ENCODE measurements around the gene AFAP1. TPM values are rescaled to one million over a fixed set of nuclear protein-coding genes. Genes with fewer than 3 reads are reported as not detected.

AFAP1 gene
- total RNA-seq, 2 experiments from 2014 or later = 13.6 to 13.8 TPM

- DNase-seq = no peak
- Mint-ChIP-seq H3K4me3 (no peak overlapping the region), H3K27ac (no peak overlapping the region), H3K4me1 (peaks cover 19% of the 10 kb centered on the region), H3K36me3 (peaks cover 3% of the 10 kb centered on the region), H3K9me3 (no peaks in the 10 kb centered on the region), H3K27me3 (peaks cover 7% of the 10 kb centered on the region)
Measured at GRCh38 chr4:7902101-7902553, 37.5 kb downstream of the AFAP1 start.

GRCh38 chr4:7901311-7901885 lies 38.3 kb downstream of the AFAP1 start:
- Mint-ChIP-seq H3K36me3 (peaks cover 3% of the 10 kb centered on the region), H3K27me3 (peaks cover 7% of the 10 kb centered on the region), H3K4me1 (peaks cover 15% of the 10 kb centered on the region), H3K4me3 (no peak overlapping the region), H3K27ac (no peak overlapping the region), H3K9me3 (no peaks in the 10 kb centered on the region)
- no peak for DNase-seq

GRCh38 chr4:7900334-7900909 lies 39.2 kb downstream of the AFAP1 start:
- Mint-ChIP-seq H3K9me3 (no peaks in the 10 kb centered on the region), H3K36me3 (peaks cover 3% of the 10 kb centered on the region), H3K4me3 (no peak overlapping the region), H3K4me1 (peaks cover 14% of the 10 kb centered on the region), H3K27ac (no peak overlapping the region), H3K27me3 (peaks cover 7% of the 10 kb centered on the region)
- DNase-seq = no peak

GRCh38 chr4:7899184-7899869 lies 40.3 kb downstream of the AFAP1 start:
- H3K9me3 Mint-ChIP-seq = no peaks in the 10 kb centered on the region
- peaks cover 6% of the 10 kb centered on the region for H3K36me3 Mint-ChIP-seq
- no peak overlapping the region for H3K27ac Mint-ChIP-seq
- DNase-seq = no peak
- peaks cover 2% of the 10 kb centered on the region for H3K27me3 Mint-ChIP-seq
- peaks cover 16% of the 10 kb centered on the region for H3K4me1 Mint-ChIP-seq
- no peak overlapping the region for H3K4me3 Mint-ChIP-seq

- no peaks in the 10 kb centered on the region for H3K27me3 Mint-ChIP-seq
- no peak overlapping the region for H3K27ac Mint-ChIP-seq
- H3K36me3 Mint-ChIP-seq = peaks cover 6% of the 10 kb centered on the region
- no peaks in the 10 kb centered on the region for H3K9me3 Mint-ChIP-seq
- no peak overlapping the region for H3K4me3 Mint-ChIP-seq
- no peak for DNase-seq
- H3K4me1 Mint-ChIP-seq = peaks cover 15% of the 10 kb centered on the region
Measured at GRCh38 chr4:7898385-7898784, 41.3 kb downstream of the AFAP1 start.

- peaks cover 11% of the 10 kb centered on the region for H3K4me1 Mint-ChIP-seq
- H3K4me3 Mint-ChIP-seq = no peak overlapping the region
- DNase-seq = no peak
- peaks cover 6% of the 10 kb centered on the region for H3K36me3 Mint-ChIP-seq
- no peaks in the 10 kb centered on the region for H3K9me3 Mint-ChIP-seq
- H3K27me3 Mint-ChIP-seq = no peaks in the 10 kb centered on the region
- H3K27ac Mint-ChIP-seq = no peak overlapping the region
Measured at GRCh38 chr4:7897811-7898210, 41.9 kb downstream of the AFAP1 start.

GRCh38 chr4:7894677-7895181 lies 44.9 kb downstream of the AFAP1 start:
- Mint-ChIP-seq H3K9me3 (no peaks in the 10 kb centered on the region), H3K27me3 (no peaks in the 10 kb centered on the region), H3K4me3 (no peak overlapping the region), H3K36me3 (peaks cover 10% of the 10 kb centered on the region), H3K27ac (no peak overlapping the region), H3K4me1 (peaks cover 7% of the 10 kb centered on the region)
- no peak for DNase-seq

GRCh38 chr4:7894098-7894676 lies 45.5 kb downstream of the AFAP1 start:
- no peak for DNase-seq
- Mint-ChIP-seq H3K27ac (no peak overlapping the region), H3K4me3 (no peak overlapping the region), H3K9me3 (no peaks in the 10 kb centered on the region), H3K27me3 (no peaks in the 10 kb centered on the region), H3K36me3 (peaks cover 10% of the 10 kb centered on the region), H3K4me1 (peaks cover 7% of the 10 kb centered on the region)

- Mint-ChIP-seq H3K36me3 (peaks cover 10% of the 10 kb centered on the region), H3K4me1 (peaks cover 7% of the 10 kb centered on the region), H3K4me3 (no peak overlapping the region), H3K9me3 (peaks cover under 1% of the 10 kb centered on the region), H3K27ac (no peak overlapping the region), H3K27me3 (peaks cover under 1% of the 10 kb centered on the region)
- no peak for DNase-seq
Measured at GRCh38 chr4:7893539-7893938, 46.1 kb downstream of the AFAP1 start.

- Mint-ChIP-seq H3K27me3 (peaks cover 5% of the 10 kb centered on the region), H3K4me3 (no peak overlapping the region), H3K9me3 (peaks cover 5% of the 10 kb centered on the region), H3K36me3 (peaks cover 11% of the 10 kb centered on the region), H3K27ac (no peak overlapping the region), H3K4me1 (peaks cover 7% of the 10 kb centered on the region)
- no peak for DNase-seq
Measured at GRCh38 chr4:7892212-7893019, 47.2 kb downstream of the AFAP1 start.

- Mint-ChIP-seq H3K9me3 (peaks cover 6% of the 10 kb centered on the region), H3K4me3 (no peak overlapping the region), H3K4me1 (peaks cover 12% of the 10 kb centered on the region), H3K27ac (no peak overlapping the region), H3K27me3 (peaks cover 5% of the 10 kb centered on the region), H3K36me3 (peaks cover 13% of the 10 kb centered on the region)
- no peak for DNase-seq
Measured at GRCh38 chr4:7890635-7891393, 48.8 kb downstream of the AFAP1 start.

- H3K36me3 Mint-ChIP-seq = peaks cover 15% of the 10 kb centered on the region
- no peak overlapping the region for H3K27ac Mint-ChIP-seq
- H3K9me3 Mint-ChIP-seq = peaks cover 6% of the 10 kb centered on the region
- no peak for DNase-seq
- peaks cover 15% of the 10 kb centered on the region for H3K4me1 Mint-ChIP-seq
- no peak overlapping the region for H3K4me3 Mint-ChIP-seq
- peaks cover 5% of the 10 kb centered on the region for H3K27me3 Mint-ChIP-seq
Measured at GRCh38 chr4:7887436-7887835, 52.2 kb downstream of the AFAP1 start.

- Mint-ChIP-seq H3K4me1 (peaks cover 15% of the 10 kb centered on the region), H3K9me3 (peaks cover 6% of the 10 kb centered on the region), H3K4me3 (no peak overlapping the region), H3K27ac (no peak overlapping the region), H3K27me3 (peaks cover 5% of the 10 kb centered on the region), H3K36me3 (peaks cover 15% of the 10 kb centered on the region)
- no peak for DNase-seq
Measured at GRCh38 chr4:7886007-7886973, 53.4 kb downstream of the AFAP1 start.

Measured in activated naive CD8-positive, alpha-beta T cell treated with anti-CD3 and anti-CD28 coated beads for 36 hours (primary cell).